D721Med (cell line): Measurements from ENCODE around the gene UVRAG.

Source experiments
- DNase-seq: peaks from one replicate; pipeline ENCODE4 v3.0.0; 2011; ENCODE audit warnings: low spot score; ENCODE audit not compliant: insufficient read length
- FAIRE-seq: peaks from 2 replicates; lab custom pipeline; 2011; peaks lifted over from hg19 to GRCh38; lab: Jason Lieb, UNC
- TF ChIP-seq, protein P1 (sequence below): IDR thresholded peaks from 2 replicates; pipeline ENCODE4 v1.5.1; 2012; ENCODE audit warnings: mild to moderate bottlenecking, control low read depth; ENCODE audit not compliant: insufficient read depth; ENCODE audit errors: missing control alignments

UVRAG gene

DNA sequence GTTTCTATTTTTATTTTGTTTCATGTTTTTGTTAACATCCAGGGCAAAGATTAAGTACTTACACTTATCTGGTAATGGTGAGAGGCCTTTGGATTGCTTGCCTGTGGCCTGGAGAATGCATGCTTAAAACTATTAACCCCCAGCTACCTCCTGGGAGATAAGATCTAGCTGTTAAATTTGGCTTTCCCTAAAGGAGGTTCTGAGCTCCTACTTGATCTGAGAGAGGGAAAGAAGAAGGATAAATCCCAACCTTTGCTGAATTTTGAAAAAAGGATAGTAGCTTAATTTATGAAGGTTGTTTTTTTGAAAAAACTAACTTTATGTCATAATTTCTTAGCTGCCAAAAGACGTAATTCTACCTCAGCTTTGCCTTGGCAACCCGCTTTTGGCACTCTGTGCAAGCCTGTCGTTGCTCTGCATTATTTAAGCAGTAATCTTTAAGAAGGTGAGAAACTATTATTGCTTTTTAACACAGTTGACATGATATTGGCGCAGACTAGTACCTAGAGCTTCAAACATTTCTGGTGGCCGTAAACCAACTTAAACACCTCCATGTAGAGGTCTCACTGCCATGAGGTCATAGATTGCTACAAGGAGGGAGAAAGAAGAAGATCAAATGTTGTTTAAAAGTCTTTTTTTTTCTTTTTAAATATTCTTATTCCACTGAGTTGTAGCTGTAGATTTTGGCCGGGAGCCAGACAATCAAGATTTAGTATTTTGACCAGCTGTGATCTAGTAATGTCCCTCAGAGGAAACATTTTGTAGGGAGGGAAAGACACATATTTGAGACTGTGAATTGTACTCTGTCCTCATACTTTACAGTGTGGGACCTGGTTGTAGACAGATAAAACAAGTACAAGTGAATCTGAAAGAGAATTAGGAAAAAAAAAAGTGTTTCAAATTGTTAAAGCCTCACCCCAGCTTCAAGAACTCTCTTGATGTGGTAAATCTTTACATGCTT lies 316.9 kb downstream of the UVRAG start:
- DNase-seq = no peak
- TF ChIP-seq, protein P1, sequence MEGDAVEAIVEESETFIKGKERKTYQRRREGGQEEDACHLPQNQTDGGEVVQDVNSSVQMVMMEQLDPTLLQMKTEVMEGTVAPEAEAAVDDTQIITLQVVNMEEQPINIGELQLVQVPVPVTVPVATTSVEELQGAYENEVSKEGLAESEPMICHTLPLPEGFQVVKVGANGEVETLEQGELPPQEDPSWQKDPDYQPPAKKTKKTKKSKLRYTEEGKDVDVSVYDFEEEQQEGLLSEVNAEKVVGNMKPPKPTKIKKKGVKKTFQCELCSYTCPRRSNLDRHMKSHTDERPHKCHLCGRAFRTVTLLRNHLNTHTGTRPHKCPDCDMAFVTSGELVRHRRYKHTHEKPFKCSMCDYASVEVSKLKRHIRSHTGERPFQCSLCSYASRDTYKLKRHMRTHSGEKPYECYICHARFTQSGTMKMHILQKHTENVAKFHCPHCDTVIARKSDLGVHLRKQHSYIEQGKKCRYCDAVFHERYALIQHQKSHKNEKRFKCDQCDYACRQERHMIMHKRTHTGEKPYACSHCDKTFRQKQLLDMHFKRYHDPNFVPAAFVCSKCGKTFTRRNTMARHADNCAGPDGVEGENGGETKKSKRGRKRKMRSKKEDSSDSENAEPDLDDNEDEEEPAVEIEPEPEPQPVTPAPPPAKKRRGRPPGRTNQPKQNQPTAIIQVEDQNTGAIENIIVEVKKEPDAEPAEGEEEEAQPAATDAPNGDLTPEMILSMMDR = no peak
- no peak for FAIRE-seq

- no peak for FAIRE-seq
- TF ChIP-seq, protein P1 = no peak
- no peak for DNase-seq
Measured at GRCh38 chr11:76134239-76134638, 319.2 kb downstream of the UVRAG start.

DNA sequence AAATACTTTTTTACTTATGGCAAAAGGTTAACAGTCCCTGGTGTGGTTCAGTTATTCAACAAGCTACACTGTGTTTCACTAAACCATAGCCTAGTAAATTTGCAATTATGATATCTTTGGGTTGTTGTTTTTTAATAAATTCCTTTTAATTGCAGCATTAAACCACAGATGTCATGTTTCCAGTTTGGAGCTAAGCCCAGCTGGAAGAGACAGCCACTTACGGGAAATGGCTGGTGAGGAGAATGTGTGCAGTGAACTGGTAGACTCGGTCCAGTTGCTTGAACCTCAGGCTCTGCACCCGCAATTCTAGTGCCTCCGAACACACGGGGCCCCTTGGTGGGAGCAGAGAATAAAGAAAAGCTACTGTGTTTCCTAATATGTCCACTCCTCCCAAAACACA lies 320.5 kb downstream of the UVRAG start:
- FAIRE-seq = no peak
- no peak for DNase-seq
- TF ChIP-seq, protein P1 = no peak

DNA sequence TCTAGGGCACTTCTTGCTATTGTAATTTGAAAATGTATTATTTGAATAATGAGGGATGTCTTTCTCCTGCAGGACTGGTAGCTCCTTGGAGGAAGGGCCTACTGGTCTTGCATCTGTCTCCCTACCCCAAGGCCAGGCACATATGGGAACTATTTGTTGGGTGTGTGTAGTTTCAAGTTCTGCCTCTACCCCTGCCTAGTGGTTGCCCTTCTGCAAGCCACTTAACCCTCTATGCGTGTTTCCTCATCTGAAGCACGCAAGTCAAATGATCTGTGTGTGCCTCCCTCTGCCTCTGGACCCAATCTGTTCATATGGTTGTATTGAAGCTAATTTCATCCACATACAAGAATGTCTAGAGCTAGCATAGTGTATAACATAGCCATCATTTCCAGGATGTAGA lies 324.3 kb downstream of the UVRAG start:
- TF ChIP-seq, protein P1 = no peak
- DNase-seq (no peak), FAIRE-seq (no peak)

DNA sequence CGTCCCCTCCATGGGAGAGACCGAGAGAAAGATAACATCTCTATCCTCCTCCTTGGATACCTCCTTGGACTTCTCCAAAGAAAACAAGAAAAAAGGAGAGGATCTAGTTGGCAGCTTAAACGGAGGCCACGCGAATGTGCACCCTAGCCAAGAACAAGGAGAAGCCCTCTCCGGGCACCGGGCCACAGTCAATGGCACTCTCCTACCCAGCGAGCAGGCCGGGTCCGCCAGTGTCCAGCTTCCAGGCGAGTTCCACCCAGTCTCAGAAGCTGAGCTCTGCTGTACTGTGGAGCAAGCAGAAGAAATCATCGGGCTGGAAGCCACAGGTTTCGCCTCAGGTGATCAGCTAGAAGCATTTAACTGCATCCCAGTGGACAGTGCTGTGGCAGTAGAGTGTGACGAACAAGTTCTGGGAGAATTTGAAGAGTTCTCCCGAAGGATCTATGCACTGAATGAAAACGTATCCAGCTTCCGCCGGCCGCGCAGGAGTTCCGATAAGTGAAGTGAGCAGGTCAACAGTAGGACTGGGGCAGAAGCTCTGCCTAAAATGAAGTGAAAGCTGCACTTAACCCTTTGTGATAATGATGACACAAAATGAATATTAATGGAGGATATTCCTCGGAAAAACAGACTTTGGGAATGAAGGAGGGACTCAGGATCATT lies 326.0 kb downstream of the UVRAG start:
- TF ChIP-seq, protein P1 = no peak

GRCh38 chr11:76141901-76142588 lies 327.0 kb downstream of the UVRAG start:
- FAIRE-seq (no peak), DNase-seq (no peak)
- TF ChIP-seq, protein P1 = no peak

More for the DNA sequence above, 326.0 kb downstream of the UVRAG start:
- FAIRE-seq (no peak), DNase-seq (no peak)
